H1 (cell line): ENCODE results near the gene TENT4A. TPM values are rescaled to one million over a fixed set of nuclear protein-coding genes. Genes with fewer than 3 reads are reported as not detected.

ENCODE experiments used
- CTCF ChIA-PET: fragments of 300-600 bp; sonication (Branson Sonifier 250); formaldehyde crosslinking; loops from one replicate; lab custom pipeline; 2021; ENCODE audit not compliant: partially characterized antibody; lab: Charles Lee
- POLR2A ChIA-PET: fragments of 300-600 bp; sonication (Branson Sonifier 250); formaldehyde crosslinking; loops from one replicate; lab custom pipeline; 2021; ENCODE audit warnings: inconsistent platforms; ENCODE audit not compliant: partially characterized antibody; lab: Charles Lee
- DNase-seq, 2 experiments: peaks; one replicate each; pipeline versions ENCODE4 v3.0.0 to v3.0.0-alpha.2; 2010 to 2022; ENCODE audit warnings: low spot score in 2 of 2, low read depth in 1 of 2, mixed read lengths in 1 of 2
- FAIRE-seq: peaks from 2 replicates; lab custom pipeline; 2011; peaks lifted over from hg19 to GRCh38; lab: Jason Lieb, UNC
- H2AFZ ChIP-seq: 2 replicates; pipeline ENCODE4 v1.8.1; 2012; ENCODE audit warnings: low read length, inconsistent platforms
- H2AK5ac ChIP-seq: 2 replicates; pipeline ENCODE4 v1.6.1; 2013; ENCODE audit warnings: low read depth, low read length
- H2BK120ac ChIP-seq: replicated peaks from 2 replicates; pipeline ENCODE3; 2013; ENCODE audit warnings: low read depth, low read length, inconsistent platforms
- H2BK12ac ChIP-seq: 2 replicates; pipeline ENCODE4 v1.6.1; 2013; ENCODE audit warnings: low read depth, low read length
- H2BK15ac ChIP-seq: 2 replicates; pipeline ENCODE4 v1.6.1; 2013; ENCODE audit warnings: low read length
- H2BK20ac ChIP-seq: 2 replicates; pipeline ENCODE4 v1.6.1; 2013; ENCODE audit warnings: low read length
- H2BK5ac ChIP-seq: 2 replicates; pipeline ENCODE4 v1.6.1; 2013; ENCODE audit warnings: low read depth, low read length
- H3K14ac ChIP-seq: 2 replicates; pipeline ENCODE4 v1.6.1; 2013; ENCODE audit warnings: inconsistent platforms; ENCODE audit not compliant: insufficient read length
- H3K18ac ChIP-seq: 2 replicates; pipeline ENCODE4 v1.6.1; 2013; ENCODE audit warnings: low read length; ENCODE audit errors: extremely low read depth
- H3K23ac ChIP-seq: 2 replicates; pipeline ENCODE4 v1.6.1; 2013; ENCODE audit warnings: inconsistent platforms; ENCODE audit not compliant: insufficient read length
- H3K23me2 ChIP-seq: 2 replicates; pipeline ENCODE4 v1.6.1; 2013; ENCODE audit warnings: low read depth, low read length
- H3K27ac ChIP-seq: 2 replicates; pipeline ENCODE4 v1.6.1; 2011; ENCODE audit warnings: low read depth, low read length, inconsistent platforms
- H3K27me3 ChIP-seq, 4 experiments: replicated peaks in 1 of 4; 1 replicate in 1 of 4; 2 replicates in 3 of 4; pipeline versions ENCODE4 v1.6.1 to v1.8.1; 2011 to 2013; ENCODE audit warnings: low read length in 3 of 4, mild to moderate bottlenecking in 3 of 4, inconsistent platforms in 2 of 4, mixed read lengths in 2 of 4, moderate library complexity in 1 of 4; ENCODE audit not compliant: control insufficient read depth in 3 of 4, insufficient read depth in 3 of 4; ENCODE audit errors: extremely low read depth in 1 of 4
- H3K36me3 ChIP-seq, 4 experiments: 2 replicates each; pipeline versions ENCODE4 v1.6.1 to v1.8.1; 2011 to 2013; ENCODE audit warnings: mild to moderate bottlenecking in 4 of 4, low read length in 3 of 4, moderate library complexity in 2 of 4, control low read depth in 1 of 4, inconsistent platforms in 1 of 4; ENCODE audit not compliant: insufficient read depth in 4 of 4, control insufficient read depth in 2 of 4
- H3K4ac ChIP-seq: replicated peaks from 2 replicates; pipeline ENCODE3; 2013; ENCODE audit warnings: low read length, low read depth, mixed read lengths, inconsistent platforms; ENCODE audit not compliant: insufficient read length
- H3K4me1 ChIP-seq, 4 experiments: replicated peaks in 1 of 4; 1 replicate in 1 of 4; 2 replicates in 3 of 4; pipeline versions ENCODE4 v1.6.1 to v1.8.1; 2011 to 2013; ENCODE audit warnings: low read length in 3 of 4, inconsistent platforms in 2 of 4, mixed read lengths in 1 of 4; ENCODE audit not compliant: insufficient read depth in 4 of 4, control insufficient read depth in 3 of 4
- H3K4me2 ChIP-seq, 2 experiments: 2 replicates each; pipeline versions ENCODE4 v1.6.1 to v1.8.1; 2011 to 2013; ENCODE audit warnings: low read depth in 2 of 2, low read length in 2 of 2, control low read depth in 1 of 2, inconsistent platforms in 1 of 2, mild to moderate bottlenecking in 1 of 2; ENCODE audit not compliant: insufficient read depth in 1 of 2
- H3K4me3 ChIP-seq, 4 experiments: fragments of 200-600, 300-600 bp in 1 of 4; sonication (generic), shearing (Covaris generic), sonication (Bioruptor Twin) in 1 of 4; 2 replicates each; pipeline versions ENCODE4 v1.5.1 to v1.8.1; 2011 to 2016; ENCODE audit warnings: low read length in 4 of 4, low read depth in 3 of 4, control low read depth in 2 of 4, inconsistent platforms in 2 of 4, mild to moderate bottlenecking in 2 of 4, mixed read lengths in 1 of 4, moderate library complexity in 1 of 4; ENCODE audit not compliant: insufficient read depth in 2 of 4; ENCODE audit errors: extremely low read depth in 1 of 4
- H3K56ac ChIP-seq: replicated peaks from 2 replicates; pipeline ENCODE3; 2013; ENCODE audit warnings: low read depth, mild to moderate bottlenecking, mixed read lengths, low read length, inconsistent platforms; ENCODE audit not compliant: insufficient read length
- H3K79me1 ChIP-seq: 2 replicates; pipeline ENCODE4 v1.6.1; 2013; ENCODE audit warnings: low read depth, low read length, control low read depth
- H3K79me2 ChIP-seq, 2 experiments: 2 replicates each; pipeline versions ENCODE4 v1.6.1 to v1.8.1; 2012 to 2013; ENCODE audit warnings: low read length in 2 of 2, mild to moderate bottlenecking in 2 of 2, inconsistent platforms in 1 of 2; ENCODE audit not compliant: insufficient read depth in 2 of 2, control insufficient read depth in 1 of 2
- H3K9ac ChIP-seq, 4 experiments: replicated peaks in 1 of 4; 1 replicate in 1 of 4; 2 replicates in 3 of 4; pipeline versions ENCODE4 v1.6.1 to v1.8.1; 2011 to 2013; ENCODE audit warnings: low read depth in 3 of 4, low read length in 3 of 4, control low read depth in 2 of 4, mild to moderate bottlenecking in 2 of 4, moderate library complexity in 2 of 4, inconsistent platforms in 1 of 4; ENCODE audit errors: extremely low read depth in 1 of 4
- H3K9me3 ChIP-seq, 2 experiments: 2 replicates each; pipeline versions ENCODE4 v1.6.1 to v1.8.1; 2012 to 2013; ENCODE audit warnings: mild to moderate bottlenecking in 2 of 2, moderate library complexity in 2 of 2, control low read depth in 1 of 2, inconsistent platforms in 1 of 2, low read depth in 1 of 2, low read length in 1 of 2, mixed read lengths in 1 of 2; ENCODE audit not compliant: insufficient read depth in 2 of 2
- H4K20me1 ChIP-seq, 2 experiments: replicated peaks in 1 of 2; 2 replicates each; pipeline versions ENCODE3 to v1.8.1; 2011 to 2013; ENCODE audit warnings: inconsistent platforms in 2 of 2, low read length in 2 of 2, mild to moderate bottlenecking in 1 of 2; ENCODE audit not compliant: insufficient read depth in 2 of 2, control insufficient read depth in 1 of 2
- H4K5ac ChIP-seq: 2 replicates; pipeline ENCODE4 v1.6.1; 2013; ENCODE audit warnings: low read length, low read depth, mixed read lengths, inconsistent platforms; ENCODE audit not compliant: insufficient read length
- H4K8ac ChIP-seq: 2 replicates; pipeline ENCODE4 v1.8.0; 2013; ENCODE audit warnings: mild to moderate bottlenecking, moderate library complexity, low read length, inconsistent platforms; ENCODE audit not compliant: insufficient read depth; ENCODE audit errors: extremely low read depth
- H4K91ac ChIP-seq: replicated peaks from 2 replicates; pipeline ENCODE3; 2013; ENCODE audit warnings: low read length, mixed read lengths, inconsistent platforms; ENCODE audit not compliant: insufficient read length
- ASH2L ChIP-seq: fragments of 200-600, 300-600 bp; sonication (generic); IDR thresholded peaks from one replicate; pipeline ENCODE4 v1.7.1; 2017; ENCODE audit warnings: low read length
- BACH1 ChIP-seq: IDR thresholded peaks from 2 replicates; pipeline ENCODE4 v1.6.1; 2012; ENCODE audit warnings: low read length, improper control_type of control experiment
- CHD2 ChIP-seq: IDR thresholded peaks from 2 replicates; pipeline ENCODE4 v1.6.1; 2012; ENCODE audit warnings: low read length, improper control_type of control experiment
- CTBP2 ChIP-seq: IDR thresholded peaks from 2 replicates; pipeline ENCODE4 v1.7.0; 2011; ENCODE audit warnings: borderline replicate concordance, mild to moderate bottlenecking, moderate library complexity, mixed read lengths, low read length; ENCODE audit not compliant: insufficient read depth, insufficient read length
- EZH2 ChIP-seq: fragments of 200-600 bp; sonication (generic); IDR thresholded peaks from 2 replicates; pipeline ENCODE4 v1.7.1; 2012; ENCODE audit warnings: low read depth, mild to moderate bottlenecking, moderate library complexity, low read length, inconsistent platforms; ENCODE audit not compliant: severe bottlenecking
- JUND ChIP-seq: IDR thresholded peaks from 2 replicates; pipeline ENCODE4 v1.6.1; 2011; ENCODE audit warnings: mild to moderate bottlenecking, improper control_type of control experiment, low read length
- KDM5A ChIP-seq: fragments of 200-600 bp; IDR thresholded peaks from 2 replicates; pipeline ENCODE4 v1.7.1; 2012; ENCODE audit warnings: mild to moderate bottlenecking, low read length, inconsistent platforms, mixed read lengths
- RAD21 ChIP-seq, 2 experiments: IDR thresholded peaks in 1 of 2; conservative IDR thresholded peaks in 1 of 2; 2 replicates each; pipeline ENCODE4 v1.6.1; 2011; ENCODE audit warnings: low read depth in 2 of 2, low read length in 2 of 2, improper control_type of control experiment in 1 of 2, inconsistent platforms in 1 of 2, mild to moderate bottlenecking in 1 of 2, moderate library complexity in 1 of 2
- RBBP5 ChIP-seq: IDR thresholded peaks from 2 replicates; pipeline ENCODE4 v1.7.1; 2012; ENCODE audit warnings: low read depth, mild to moderate bottlenecking, inconsistent platforms, low read length, moderate library complexity, borderline replicate concordance
- SP2 ChIP-seq: IDR thresholded peaks from 2 replicates; pipeline ENCODE4 v1.6.1; 2012; ENCODE audit warnings: mild to moderate bottlenecking, low read length, inconsistent platforms
- SRF ChIP-seq: IDR thresholded peaks from 2 replicates; pipeline ENCODE4 v1.6.1; 2011; ENCODE audit warnings: mild to moderate bottlenecking, low read depth, low read length, moderate library complexity
- TAF7 ChIP-seq: optimal IDR thresholded peaks from 2 replicates; pipeline ENCODE3; 2011; ENCODE audit warnings: low read depth, mild to moderate bottlenecking, inconsistent platforms, low read length, moderate library complexity, borderline replicate concordance
- USF2 ChIP-seq: IDR thresholded peaks from 2 replicates; pipeline ENCODE4 v1.6.1; 2011; ENCODE audit warnings: low read length, improper control_type of control experiment
- WGBS, 2 experiments: shearing (Covaris generic) in 1 of 2; methylation state at CpG; one replicate each; pipeline versions ENCODE4 v1.1.6 to v1.1.7; 2013 to 2015; ENCODE audit warnings: low lambda C conversion rate in 2 of 2, mixed read lengths in 2 of 2, inconsistent platforms in 1 of 2, low coverage in 1 of 2, missing lambda C conversion rate in 1 of 2; ENCODE audit not compliant: insufficient replicate concordance in 2 of 2, insufficient coverage in 1 of 2, insufficient read length in 1 of 2; ENCODE audit errors: extremely low coverage in 1 of 2, missing lambda C conversion rate in 1 of 2; 5-methylcytosine and 5-hydroxymethylcytosine counted together
- polyA plus RNA-seq, 7 experiments: library from polyadenylated mRNA; depleted of rRNA in 3 of 7; stranded (reverse) in 5 of 7; unstranded in 2 of 7; fragments of >200 nt in 5 of 7; fragments of 200-250 nt in 2 of 7; gene quantifications; 1 replicate in 5 of 7; 2 replicates in 1 of 7; 4 replicates in 1 of 7; pipeline versions ENCODE4 v1.2.1 to v1.2.3, GENCODE V29; 2011 to 2013; ENCODE audit warnings: missing spikeins in 2 of 7, mixed read lengths in 2 of 7
- total RNA-seq: library from RNA; stranded (reverse); fragmentation: NEBNext Ultra II Directional; extraction: Animal tissue kit (Norgen Biotek cat#: 25700); gene quantifications from 2 replicates; pipeline ENCODE4 v1.2.1, GENCODE V29; 2021

Gene TENT4A
- total and polyA plus RNA-seq, 2 of the 8 experiments (the other 6 are each of a cell fraction or from before 2014, with no cell fraction given): 8.9 to 25.1 TPM

GRCh38 chr5:6680922-6681321 is 32.3 kb upstream of the TENT4A start:
- Histone ChIP-seq H3K27ac (no peak overlapping the region), H2BK12ac (no peak overlapping the region), H3K79me2 (no peaks in the 10 kb centered on the region), H3K14ac (no peak overlapping the region), H3K4ac (no peak overlapping the region), H3K23ac (no peak overlapping the region), H3K36me3 (peaks cover 0 to 2% (median 0%) of the 10 kb centered on the region in 4 experiments; a peak in 1 of 8 replicates), H4K5ac (no peak overlapping the region), H3K9ac (no peak overlapping the region), H3K4me3 (no peak overlapping the region), H3K9me3 (peaks cover 11% of the 10 kb centered on the region in 2 experiments; a peak in 3 of 4 replicates), H3K18ac (no peak overlapping the region), H2BK120ac (no peak overlapping the region), H4K8ac (no peak overlapping the region), H4K91ac (no peak overlapping the region), H2AFZ (no peak overlapping the region), H3K56ac (no peak overlapping the region), H3K4me2 (no peak overlapping the region), H3K23me2 (peaks cover 3% of the 10 kb centered on the region; the same call in 1 of the 2 replicates), H2BK20ac (no peak overlapping the region), H3K27me3 (no peaks in the 10 kb centered on the region; a peak in 1 of 7 replicates), H4K20me1 (peaks cover 0 to 2% of the 10 kb centered on the region in 2 experiments), H2AK5ac (no peak overlapping the region), H2BK15ac (no peak overlapping the region), H3K4me1 (no peaks in the 10 kb centered on the region), H2BK5ac (no peak overlapping the region), H3K79me1 (no peaks in the 10 kb centered on the region)
- 72% methylated on average over 6 of the region's 6 CpGs; no CpG with 5 or more reads in 1 of the 2 experiments for WGBS, 2 experiments
- DNase-seq (no peak), FAIRE-seq (no peak)
- ChIA-PET POLR2A (interaction anchor here (1.3 to 1.5 kb wide), 2 partner anchors 8 to 48 kb away, joined by 5 to 6 read pairs; partner anchors contain the start of genes NSUN2 and SRD5A1), CTCF (no interaction called here)
- no peak for TF ChIP-seq CTBP2
- TF ChIP-seq CHD2: no peak
- no peak for TF ChIP-seq JUND
- no peak for TF ChIP-seq USF2
- TF ChIP-seq ASH2L: no peak
- no peak for TF ChIP-seq TAF7
- TF ChIP-seq RBBP5: no peak
- no peak for TF ChIP-seq BACH1
- no peak for TF ChIP-seq SP2
- no peak for TF ChIP-seq SRF
- TF ChIP-seq RAD21 (IDR thresholded peaks at IDR 0.05 in 1 of 2, conservative IDR thresholded peaks at IDR 0.05 in 1 of 2; ENCODE audit: low read depth in 2 of 2, low read length in 2 of 2): no peak
- no peak for TF ChIP-seq KDM5A
- TF ChIP-seq EZH2: no peak
